HG03196 (cell line): ENCODE data around the gene BCL6.

Experiments used
- ATAC-seq: cut with Tn5 transposase; IDR thresholded peaks from one replicate; pipeline ENCODE4 v1.9.1; 2021; ENCODE audit not compliant: unreplicated experiment

Gene BCL6

DNA sequence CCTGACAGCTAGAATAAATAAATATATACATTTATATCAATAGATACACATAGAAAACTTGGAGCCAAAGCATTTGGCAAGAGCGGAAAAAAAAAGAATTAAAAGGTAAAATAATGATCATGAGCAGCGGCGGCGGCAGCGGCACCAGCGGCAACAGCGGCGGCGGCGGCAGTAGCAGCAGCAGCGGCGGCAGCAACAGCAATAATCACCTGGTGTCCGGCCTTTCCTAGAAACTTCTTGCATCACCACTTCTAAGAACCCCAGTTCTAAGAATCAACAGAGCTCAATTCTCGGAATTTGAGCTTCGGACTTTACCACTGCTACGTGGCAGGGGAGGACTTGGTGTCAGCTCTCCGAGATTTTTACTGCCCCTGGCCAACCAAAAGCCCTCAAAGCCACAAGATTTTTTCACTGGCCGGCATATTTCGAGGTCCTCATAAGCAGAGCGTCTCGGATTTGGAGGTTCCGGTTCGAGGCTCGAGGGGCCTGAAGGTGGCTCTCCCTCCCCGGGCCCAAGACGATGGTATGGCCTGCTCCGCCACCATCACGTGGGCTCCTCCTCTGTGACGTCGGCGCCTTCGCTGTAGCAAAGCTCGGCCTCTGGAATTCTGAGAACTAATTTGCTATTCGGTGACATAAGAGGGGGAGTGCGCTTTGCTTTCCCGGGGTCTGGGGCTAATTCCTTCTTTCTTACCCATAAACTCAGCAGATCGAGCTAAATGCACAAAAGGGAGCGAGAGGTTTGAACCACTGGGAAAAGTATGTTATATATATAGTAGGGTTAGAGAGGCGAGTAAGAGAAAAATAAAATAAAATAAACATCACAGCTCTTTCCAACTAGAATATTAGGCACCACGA, at the start of gene BCL6:
Gene BCL6 (minus strand): TSS at position 268 of the 858 bp plus-strand sequence. CDS start 11,775 bp downstream, outside the sequence.
- ATAC-seq = peak; percentile 67

DNA sequence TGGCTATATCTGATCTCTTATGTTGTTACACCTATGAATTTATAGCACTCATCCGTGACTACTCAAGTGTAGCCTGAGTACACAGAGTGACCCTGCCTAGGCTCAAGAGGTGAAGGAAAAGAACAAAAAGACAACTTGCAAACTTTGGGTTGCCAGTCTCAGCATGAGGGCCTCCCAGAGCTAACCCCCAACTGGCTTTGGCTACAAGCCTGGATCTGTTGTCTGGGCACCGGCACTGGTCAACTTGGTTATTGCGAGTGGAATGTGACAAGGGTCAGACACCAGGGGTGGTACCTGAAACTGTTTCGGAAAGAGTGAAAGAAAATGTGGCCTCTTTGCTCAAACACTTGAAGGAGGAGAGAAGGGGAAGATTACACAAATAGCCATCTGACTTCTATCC, 49.5 kb upstream of the BCL6 start:
- ATAC-seq = no peak

DNA sequence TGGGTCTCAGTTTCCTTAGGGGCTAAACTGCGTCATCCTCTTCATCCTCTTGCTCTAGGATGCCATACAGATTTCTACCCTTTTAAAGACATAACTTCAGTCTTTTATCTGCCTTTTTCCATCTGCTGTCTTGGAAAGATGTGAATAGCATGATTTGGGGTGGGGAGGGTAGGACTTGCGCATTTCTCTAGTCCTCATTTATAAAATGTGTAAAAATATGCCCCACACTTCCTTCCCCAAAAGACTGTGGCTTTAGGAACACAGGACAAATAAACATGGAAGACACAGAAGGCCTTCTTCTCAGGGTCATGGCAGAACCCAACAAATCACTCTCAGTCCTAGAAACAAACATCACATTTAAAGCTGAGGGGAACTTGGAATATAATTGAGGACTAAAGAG, 48.4 kb upstream of the BCL6 start:
- no peak for ATAC-seq

DNA sequence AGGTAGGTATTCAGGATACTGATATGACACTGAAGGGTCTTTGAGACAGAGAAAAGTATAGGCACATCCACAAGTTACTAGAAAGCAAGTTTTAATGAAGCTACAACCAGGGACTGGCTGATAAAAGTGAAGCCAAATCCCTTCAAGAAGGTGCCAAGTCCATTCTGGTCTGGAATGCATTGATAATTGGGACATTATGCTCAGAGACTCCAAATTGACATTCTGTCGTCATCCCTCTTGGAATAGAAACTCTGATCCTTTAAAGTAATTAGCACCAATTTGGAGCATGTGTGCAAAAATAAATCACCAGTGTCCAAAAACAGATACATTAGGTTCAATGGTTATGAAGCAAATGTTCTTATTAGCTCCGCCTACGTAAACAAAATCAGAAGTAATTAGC, 47.3 kb upstream of the BCL6 start:
- no peak for ATAC-seq

DNA sequence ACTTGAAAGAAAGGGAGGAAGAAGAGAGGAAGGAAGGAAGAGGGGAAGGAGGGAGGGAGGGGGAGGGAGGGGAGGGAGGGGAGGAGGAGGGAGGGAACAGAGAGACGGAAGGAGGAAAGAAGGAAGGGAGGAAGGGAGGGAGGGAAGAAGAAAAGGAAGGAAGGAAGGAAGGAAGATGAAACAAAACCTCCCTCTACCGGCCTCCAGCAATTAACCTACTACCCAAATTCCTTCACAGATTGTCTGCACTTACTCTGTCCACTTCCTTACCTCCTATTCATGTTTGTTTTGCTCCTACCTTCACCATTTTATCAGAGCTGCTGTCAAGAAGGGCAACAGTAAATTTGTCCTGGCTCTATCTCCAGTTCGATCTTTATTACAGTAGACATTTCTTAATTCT, 44.6 kb upstream of the BCL6 start:
- no peak for ATAC-seq

DNA sequence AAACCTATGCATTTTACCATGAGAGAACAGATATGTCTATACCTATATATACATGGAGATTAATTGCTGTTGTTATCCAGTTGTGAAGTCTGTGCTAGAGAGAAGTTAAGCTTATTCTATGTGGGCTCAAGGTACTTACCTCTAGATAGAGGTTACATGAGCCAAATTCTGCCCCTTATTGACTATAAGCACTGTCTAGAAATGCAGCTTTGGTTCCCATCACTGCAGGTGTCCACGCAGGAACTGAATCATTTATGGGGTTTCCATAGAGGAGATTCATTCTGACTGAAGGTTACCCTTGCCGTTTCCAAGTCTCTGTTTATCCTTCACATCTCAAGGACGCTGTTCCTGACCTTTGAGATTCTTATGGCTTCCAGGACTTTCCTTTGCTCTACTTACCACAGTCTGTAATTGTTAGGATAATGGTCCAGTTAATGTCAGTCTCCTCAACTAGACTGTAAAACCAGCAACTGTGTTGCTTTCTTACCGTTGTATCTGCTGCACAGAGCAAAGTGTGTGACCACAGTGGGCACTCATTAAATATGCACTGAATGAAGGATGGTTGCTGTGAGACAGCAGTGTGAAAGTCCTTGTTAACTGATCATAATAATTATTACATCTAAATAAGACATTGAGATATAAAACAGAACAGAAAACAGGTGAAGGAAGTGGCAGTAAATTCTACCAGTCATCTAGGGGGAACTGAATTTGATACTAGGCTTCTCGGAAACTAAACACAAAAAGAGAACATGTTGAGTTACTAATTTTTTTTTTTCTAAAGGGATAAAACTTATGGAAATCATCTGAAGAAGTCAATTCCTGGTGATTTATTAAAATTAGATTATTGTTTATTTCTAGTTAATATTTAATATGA, 44.0 kb upstream of the BCL6 start:
- ATAC-seq = no peak

DNA sequence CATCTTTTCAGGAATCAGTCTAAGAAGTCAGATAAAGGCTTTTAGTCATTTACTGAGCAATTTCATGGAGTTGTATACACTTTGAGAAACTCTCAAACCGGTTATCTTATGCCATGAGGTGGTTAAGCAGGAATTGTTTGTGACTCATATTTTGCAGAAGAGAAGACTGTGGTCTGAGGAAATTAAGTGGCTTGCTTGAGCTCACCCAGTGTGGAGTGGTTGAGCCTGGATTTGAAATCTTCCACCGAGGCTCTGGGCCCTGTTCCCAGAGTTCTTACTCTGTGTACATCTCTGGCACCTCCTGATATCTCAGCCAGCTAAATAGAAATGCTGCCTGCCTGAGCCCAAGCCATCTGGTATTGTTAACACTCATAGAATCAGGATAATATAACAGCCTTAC, 37.8 kb upstream of the BCL6 start:
- no peak for ATAC-seq

DNA sequence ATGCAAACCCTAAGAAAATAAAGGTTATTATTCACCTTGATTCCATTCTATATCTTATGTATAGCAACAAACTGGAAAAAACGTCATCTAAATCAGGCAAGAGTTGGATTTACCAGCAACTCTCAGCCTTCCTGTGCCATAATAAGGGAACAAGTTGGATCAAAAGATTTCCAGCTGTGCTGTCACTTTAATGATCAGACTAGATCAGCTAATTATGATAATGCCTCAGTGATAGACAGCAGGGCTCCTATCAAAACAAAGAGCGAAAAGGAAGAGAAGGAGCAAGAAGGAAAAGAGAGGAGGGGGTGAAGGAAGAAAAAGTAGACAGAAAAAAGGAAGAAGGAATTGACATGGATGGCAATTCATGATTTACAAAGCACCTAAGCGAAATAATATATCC, 36.7 kb upstream of the BCL6 start:
- no peak for ATAC-seq

DNA sequence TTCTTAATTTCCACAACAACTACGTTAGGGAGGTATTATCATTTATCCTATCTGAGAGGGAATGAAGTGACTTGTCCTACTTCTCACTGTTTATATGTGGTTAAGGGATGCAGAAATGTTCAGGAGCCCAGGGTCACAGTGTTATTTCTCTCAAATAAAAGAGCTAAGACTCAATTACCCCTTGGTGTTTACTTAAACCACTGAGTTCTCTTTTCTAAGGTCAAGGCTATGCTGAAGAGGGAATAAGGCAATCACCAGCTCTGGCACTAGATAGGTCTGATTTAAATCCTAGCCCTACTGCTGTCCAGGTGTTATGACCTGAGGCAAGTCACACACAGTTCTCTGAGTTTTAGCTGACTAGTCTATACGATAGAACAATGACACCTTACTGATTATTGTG, 35.7 kb upstream of the BCL6 start:
- ATAC-seq = no peak

DNA sequence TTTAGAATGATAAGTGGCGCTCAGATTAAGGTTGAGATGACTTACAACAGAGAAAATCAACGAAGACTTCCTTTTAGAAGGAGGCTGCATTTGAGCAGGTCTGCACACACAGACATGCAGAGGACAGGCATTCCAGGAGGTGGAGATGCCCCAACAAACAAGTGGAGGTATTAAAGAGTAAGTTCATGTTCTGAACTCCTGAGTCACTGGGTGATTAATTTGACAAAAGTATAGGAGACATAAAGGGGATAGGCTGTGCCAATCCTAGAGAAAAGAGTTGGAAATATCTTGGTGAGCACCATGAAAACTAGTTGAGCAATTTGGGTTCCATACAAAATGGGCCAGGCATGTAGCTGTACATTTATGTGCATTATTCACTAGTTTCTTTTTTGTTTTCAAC, 33.5 kb upstream of the BCL6 start:
- no peak for ATAC-seq

DNA sequence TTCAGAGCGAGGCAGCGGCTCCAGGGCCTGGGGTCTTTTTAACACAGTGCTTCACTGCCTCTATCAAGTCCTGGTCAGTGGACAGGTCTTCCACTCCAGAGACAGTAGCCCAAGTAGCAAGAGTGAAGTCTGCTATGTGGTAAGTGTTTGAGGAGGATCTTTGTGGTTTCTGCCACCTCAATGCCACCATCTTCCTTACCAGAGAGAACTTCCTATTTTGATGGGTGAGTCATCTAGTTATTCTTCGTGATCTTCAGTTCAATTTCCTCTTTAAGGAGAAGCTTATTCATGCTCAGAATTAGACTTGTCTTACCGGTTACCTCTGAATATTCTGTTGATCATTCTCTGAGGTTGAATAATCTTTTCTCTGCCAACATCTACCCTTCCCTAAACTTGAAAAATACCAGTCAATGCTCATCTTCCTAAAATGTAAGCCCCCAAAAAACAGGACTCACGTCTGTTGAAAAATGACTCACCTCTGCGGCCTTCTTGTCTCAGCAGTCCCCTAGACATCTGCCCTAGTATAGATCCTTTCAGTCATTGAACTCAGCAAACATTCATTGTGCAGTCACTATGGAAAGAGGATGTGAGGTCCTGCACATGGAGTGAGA, 32.2 kb upstream of the BCL6 start:
- ATAC-seq = peak; percentile 60

DNA sequence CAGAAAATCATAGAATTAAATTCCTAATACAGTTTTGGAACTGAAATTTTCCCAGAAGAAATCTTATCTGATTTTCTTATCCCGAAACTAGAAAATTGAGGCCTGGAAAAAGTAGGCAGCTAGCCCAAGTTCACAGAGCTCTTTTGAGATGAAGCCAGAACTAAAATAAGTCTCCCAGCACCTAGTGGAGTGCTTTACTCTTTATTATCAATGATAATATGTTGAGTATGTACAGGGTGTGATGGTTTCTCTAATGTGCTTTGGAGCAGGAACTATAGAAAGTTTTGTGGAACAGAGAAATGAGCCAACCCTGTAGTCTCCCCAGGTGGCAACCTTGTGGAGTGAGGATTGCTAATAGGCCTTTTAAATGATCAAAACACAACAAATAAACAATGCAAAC, 30.3 kb upstream of the BCL6 start:
- ATAC-seq = no peak

DNA sequence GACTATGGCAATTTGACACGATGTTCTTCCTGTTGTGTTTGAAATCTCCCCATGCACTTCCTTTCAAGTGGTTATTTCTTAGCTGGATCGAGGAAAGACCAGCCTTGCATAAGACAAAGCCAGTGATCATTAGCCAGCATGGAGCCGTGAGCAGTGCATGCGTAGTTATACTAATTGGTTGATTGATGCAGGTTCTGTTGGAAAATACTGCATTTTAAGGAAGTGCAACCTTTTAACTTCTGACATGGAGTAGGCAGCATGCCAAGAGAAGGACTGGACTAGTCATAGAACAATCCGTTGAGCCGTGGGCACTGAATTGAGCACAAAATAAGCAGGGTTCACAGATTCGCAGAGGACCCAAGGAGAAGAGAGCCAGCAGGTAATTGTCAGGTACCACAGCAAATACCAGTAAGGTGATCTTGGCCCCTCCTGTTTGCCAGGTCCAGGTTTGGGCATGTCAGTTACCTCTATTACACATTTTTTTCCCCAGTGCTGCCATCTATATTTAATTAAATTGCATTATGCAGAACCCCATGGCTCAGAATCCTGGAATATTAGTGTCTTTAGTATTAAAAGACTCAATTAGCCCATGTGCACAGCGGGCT, 29.0 kb upstream of the BCL6 start:
- ATAC-seq = no peak

DNA sequence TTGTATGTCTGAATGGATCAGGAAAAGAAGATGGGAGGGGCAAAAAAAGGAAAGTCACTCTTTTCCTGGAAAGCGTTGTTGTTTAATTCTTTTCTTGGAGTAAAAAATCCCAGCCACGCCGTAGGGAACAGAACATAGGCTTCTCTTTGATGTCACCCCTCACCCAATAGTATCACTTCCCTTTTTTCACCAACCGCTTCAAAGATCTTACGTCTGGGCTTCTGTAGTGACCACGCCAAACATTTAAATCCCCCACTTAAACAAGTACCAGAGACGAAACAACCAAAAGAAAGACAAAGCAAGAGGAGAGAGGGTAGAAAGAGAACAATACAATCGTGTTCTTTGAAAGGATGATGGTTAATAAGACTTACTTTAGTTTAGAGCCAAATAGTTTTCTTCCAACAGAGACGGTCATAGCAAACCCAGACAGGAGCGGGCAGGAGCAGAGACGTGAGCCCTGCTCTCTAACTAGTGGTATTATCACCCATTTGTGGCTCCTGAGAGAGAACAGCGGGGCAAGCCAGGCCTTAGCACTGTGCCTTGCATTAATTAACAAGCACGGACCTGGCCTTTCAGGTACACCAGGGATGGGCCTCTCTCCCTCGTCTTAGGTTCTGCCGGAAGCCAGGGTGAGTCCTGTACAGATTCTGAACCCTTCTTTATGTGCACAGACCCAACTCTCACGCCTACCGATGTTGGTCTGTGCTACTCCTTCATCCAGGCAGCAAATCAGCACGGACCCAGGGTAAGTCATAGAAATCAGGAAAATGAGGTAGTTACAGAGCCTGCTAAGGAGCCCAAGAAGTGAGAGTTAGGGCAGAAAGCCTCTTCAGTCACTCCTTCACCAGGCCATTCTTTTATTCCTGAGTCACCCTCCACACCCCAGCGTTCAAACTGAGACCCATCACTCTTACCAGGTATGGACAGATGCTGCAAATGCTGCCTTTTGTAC, 28.2 kb upstream of the BCL6 start:
- peak; percentile 55 for ATAC-seq

DNA sequence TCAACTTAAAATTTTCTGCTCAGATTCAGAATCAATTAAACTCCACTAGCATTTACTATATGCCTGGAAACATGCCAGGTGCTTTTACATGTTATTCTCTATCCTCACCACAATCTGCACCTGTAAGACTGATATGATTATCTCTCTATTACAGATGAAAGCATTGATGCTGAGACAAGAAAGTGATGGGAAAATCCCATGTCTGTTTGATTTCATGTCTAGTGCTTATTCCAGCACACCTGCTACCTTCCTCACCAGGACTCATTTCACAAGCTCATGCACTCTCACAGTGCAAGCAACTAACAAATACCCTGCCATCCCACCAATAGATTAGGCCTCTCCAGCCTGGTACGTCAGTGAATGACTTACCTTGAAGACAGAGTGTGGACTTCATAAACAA, 25.0 kb upstream of the BCL6 start:
- no peak for ATAC-seq

DNA sequence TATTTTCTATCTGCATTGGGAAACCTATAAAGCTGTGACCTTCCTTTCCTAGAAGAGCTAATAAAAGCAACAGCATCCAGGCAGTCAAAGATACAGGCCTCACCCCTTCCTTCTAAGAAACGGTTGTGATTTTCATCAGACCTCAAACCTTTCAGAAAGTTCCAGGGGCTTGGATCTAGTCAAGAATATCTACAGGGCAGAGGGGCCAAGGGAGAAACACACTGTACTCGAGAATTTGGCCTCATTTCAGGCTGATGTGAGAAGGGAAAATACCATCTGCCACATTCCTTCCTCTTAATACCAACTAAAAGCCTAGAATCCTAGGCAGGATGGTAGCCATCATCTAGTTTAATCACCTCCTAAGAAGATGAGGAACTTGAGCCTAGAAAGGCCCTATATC, 24.5 kb upstream of the BCL6 start:
- no peak for ATAC-seq

DNA sequence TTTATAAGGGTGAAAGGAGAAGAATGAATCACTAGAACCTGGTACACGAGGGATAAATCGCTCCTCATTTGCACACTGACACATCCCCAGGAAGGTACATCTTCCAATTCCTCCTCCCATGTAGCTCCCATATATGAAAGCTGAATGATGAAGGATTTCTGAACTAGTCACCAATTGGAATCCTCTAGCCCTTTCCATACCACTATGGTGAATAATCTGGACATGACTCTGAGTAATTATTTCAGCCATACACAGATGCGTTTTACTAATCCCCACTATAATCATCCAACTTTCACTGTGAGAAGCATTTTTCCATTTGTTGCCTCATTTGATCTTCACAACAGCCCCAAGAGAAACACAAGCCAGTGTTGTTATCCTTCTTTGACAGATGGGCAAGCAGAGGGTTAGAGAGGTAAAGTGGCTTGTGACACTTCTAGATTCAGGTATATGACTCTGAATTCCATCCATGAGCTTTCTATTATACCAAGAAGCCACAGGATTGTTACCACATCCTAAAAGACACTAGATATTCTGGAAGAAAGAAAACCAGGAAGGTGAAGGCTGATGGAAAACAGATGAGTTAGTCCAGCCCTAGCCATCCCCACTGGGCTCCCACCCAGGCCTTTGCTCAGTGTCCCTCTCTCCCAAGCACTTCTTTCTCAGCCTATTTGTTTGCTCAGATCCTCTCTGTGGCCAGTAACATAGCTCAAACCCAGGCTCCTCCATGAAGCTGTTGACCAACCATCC, 22.2 kb upstream of the BCL6 start:
- no peak for ATAC-seq

DNA sequence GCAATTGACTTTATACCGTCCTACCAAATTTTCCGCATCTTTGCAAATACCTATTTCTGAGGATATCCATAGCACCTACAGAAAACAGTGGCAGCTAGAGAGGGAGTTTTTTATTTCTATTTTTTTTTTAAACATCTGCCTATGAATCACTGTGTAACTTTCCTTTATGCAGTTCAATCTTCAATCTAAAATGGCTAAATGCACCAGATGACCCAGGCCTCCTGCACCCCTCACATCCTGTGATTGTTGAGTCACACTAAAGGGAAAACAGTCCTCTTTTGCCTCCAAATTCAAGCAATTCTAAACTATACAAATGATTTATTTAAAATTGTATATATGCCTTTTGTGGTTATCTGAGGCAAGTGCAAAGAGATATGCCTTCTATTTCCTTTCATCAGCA, 20.1 kb upstream of the BCL6 start:
- ATAC-seq = no peak

DNA sequence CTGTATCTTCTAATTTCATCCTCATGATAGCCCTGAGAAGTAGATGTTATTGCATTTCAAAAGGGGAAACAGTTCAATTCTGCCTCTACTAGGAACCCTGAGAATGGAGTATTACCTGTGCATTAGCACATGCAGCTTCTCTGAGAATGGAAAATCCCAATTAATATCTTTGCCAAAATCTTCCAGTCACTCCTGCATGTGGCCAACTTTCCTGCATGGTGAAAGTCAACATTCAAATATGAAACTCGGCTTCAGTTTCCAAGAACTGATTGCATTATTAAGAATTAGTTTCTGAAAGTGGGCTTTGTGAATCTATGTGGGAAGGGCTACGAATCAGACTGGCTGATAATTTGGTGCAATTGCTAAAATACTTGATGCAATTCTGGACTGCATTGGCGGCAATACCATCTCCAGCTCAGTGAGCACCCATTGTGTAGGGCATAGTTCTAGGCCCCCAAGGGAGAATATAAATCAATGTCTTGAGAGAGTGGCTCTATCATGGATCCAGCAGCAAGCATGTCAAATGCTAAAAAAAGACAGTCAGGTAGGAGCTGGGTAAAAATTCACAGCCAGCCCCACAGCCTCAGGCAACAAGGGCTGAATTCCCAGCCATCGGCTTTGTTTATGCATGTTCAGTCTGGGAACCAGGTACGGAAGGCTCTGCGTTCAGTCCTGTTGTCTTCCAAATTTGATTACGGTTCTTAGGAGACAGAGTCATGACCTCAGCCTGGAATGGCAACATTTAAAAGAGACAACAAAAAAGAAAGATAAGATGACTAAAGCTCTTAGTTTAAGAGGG, 18.8 kb upstream of the BCL6 start:
- ATAC-seq = no peak
